Activated CD8-positive, alpha-beta memory T cell treated with anti-CD3 and anti-CD28 coated beads for 36 hours (primary cell): Measurements from ENCODE around the gene CFAP52. TPM values are rescaled to one million over a fixed set of nuclear protein-coding genes. Genes with fewer than 3 reads are reported as not detected.
"Not testable (repeated sequence)": the region's sequence is repeated elsewhere in the genome, so short reads cannot be mapped to it uniquely, and the experiment has no call there.

Experiments used
- CTCF ChIA-PET: fragments of 350-600 bp; sonication (Branson Sonifier 250); formaldehyde crosslinking; loops from one replicate; lab custom pipeline; 2021; ENCODE audit warnings: antibody characterized with exemption; lab: Charles Lee
- POLR2A ChIA-PET: fragments of 350-600 bp; sonication (Branson Sonifier 250); formaldehyde crosslinking; loops from one replicate; lab custom pipeline; 2021; ENCODE audit warnings: antibody characterized with exemption; lab: Charles Lee
- total RNA-seq, 2 experiments: library from RNA; stranded (reverse); gene quantifications; one replicate each; pipeline ENCODE4 v1.2.3, GENCODE V29; 2021

Gene CFAP52, protein sequence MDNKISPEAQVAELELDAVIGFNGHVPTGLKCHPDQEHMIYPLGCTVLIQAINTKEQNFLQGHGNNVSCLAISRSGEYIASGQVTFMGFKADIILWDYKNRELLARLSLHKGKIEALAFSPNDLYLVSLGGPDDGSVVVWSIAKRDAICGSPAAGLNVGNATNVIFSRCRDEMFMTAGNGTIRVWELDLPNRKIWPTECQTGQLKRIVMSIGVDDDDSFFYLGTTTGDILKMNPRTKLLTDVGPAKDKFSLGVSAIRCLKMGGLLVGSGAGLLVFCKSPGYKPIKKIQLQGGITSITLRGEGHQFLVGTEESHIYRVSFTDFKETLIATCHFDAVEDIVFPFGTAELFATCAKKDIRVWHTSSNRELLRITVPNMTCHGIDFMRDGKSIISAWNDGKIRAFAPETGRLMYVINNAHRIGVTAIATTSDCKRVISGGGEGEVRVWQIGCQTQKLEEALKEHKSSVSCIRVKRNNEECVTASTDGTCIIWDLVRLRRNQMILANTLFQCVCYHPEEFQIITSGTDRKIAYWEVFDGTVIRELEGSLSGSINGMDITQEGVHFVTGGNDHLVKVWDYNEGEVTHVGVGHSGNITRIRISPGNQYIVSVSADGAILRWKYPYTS
- total RNA-seq = not detected

DNA sequence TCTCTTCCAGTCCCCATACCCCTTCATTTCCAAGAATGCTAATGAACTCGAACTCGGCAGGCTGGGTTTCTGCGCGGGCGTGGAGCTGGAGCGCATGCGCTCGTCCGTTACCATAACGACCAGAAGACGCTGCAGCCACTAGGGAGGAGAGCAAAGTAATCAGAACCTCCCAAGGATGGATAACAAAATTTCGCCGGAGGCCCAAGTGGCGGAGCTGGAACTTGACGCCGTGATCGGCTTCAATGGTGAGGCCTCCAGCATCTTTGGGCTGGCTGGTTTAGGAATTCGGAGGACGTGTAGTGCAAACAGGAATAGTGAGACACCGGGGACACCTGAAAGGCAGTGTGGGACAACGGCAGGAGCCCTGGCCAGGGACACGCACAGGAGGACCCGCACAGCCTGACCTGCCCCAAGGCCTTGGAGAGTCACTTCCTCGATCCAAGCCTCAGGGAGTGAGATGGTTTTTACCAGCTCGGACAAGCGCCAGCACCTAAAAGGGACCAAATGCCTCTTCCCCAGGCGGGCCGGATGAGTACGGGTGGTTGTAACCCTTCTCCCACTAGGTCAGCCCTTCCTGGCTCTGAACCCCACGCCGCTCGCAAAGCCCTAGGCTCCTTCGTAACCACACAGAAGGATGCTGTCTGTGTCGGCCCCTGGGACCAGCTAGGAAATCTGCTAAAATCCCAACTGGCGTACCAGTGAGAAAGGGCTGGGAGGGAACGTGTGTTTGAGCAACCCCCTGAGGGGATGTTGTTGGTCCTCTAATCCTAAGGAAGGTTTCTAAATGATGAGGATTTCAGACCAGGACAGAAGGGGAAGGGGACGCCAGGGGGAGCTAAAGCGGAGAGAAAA lies at the start of gene CFAP52:
Gene CFAP52 (plus strand): TSS at position 122 of the 852 bp plus-strand sequence. CDS start 54 bp downstream, at position 176.
- CTCF ChIA-PET = interaction anchor here (0.5 to 1.9 kb wide), 6 partner anchors 72 to 669 kb away, joined by 3 to 7 read pairs (median 3); no protein-coding TSS in a partner anchor

DNA sequence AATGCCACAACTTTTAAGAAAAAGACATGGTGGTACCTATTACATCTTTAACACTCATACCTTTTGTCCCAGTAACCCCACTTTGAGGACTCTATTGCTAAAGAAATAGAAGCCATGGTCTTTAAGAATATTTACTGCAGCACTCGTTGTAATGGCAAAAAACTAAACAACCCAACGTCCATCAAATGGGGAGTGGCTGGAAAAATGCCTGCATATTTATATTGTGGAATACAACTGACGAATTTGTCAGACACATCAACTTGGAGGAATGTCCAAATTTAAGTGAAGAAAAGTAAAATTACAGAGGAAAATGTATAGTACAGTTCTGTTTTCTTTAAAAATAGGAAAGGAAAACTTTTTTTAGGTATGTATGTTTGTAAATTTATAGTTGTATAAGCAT lies 48.7 kb upstream of the CFAP52 start:
- POLR2A ChIA-PET = no interaction called here
- CTCF ChIA-PET = no interaction called here

More for the DNA sequence above, at the start of gene CFAP52:
- POLR2A ChIA-PET = no interaction called here

DNA sequence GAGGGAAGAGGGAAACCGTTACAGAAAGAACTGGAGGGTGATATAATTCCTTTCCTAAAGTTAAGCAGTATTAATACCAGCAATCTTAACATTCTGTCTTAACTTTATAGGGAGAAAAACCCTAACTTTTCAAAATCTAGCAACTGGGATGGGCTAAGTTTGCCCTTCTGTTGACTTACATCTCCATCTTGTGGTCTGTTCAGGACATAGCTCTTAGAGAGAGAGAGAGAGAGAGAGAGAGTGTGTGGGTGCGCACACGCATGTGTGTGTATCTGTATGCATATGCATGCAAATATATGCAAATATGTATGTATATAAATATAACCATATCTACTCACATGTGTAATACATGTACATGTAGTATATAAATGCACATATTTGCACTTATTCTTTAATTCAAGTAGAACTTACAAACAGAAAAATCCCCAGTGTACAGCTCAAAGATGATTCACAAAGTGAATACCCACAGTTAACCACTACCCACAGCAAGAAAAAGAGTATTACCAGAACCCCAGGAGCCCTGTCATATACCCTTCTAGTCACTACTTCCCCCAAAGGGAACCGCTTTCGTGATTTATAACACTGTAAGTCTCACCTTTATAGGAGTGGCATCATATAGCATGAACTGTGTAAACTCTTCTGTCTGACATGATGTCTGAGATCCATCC lies 47.3 kb upstream of the CFAP52 start:
- ChIA-PET POLR2A (no interaction called here), CTCF (interaction anchor here (0.6 to 1.2 kb wide), 4 partner anchors 13 to 228 kb away, joined by 3 read pairs; no protein-coding TSS in a partner anchor)

DNA sequence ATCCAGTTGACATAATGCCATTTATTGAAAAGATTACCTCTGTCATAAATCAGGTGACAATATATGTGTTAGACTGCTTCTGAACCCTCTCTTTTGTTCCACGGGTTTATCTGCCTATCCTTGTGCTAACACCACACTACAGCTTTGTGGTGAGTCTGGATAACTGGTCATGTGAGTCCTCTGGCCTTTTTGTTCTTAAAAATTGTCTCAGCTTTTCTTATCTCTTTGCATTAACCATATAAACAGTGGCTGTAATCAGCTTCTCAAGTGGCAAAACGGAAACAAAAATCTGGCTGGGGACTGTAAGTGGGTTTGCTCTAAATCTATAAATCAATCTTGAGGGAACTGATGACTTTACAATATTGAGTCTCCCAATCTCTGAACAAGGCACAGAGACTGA lies 45.4 kb upstream of the CFAP52 start:
- CTCF ChIA-PET = no interaction called here
- POLR2A ChIA-PET = no interaction called here

DNA sequence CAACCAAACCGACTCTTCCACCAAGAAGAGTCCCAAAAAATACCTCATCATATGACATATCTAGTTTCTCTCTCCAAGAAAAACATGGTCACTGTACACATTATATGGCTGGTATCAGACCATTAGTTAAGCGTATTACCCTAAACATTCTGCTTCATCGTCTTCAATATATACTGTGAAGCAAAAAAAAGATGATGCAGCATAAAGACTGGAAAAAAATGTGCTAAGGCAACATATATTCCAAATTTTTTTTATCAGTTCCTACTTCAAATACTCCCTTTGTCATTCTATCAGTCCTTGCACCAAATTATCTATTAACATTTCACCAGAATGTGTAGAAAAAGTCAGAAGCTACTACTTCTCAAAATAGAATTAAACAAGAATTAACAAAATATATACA lies 43.7 kb upstream of the CFAP52 start:
- CTCF ChIA-PET = no interaction called here
- POLR2A ChIA-PET = no interaction called here

DNA sequence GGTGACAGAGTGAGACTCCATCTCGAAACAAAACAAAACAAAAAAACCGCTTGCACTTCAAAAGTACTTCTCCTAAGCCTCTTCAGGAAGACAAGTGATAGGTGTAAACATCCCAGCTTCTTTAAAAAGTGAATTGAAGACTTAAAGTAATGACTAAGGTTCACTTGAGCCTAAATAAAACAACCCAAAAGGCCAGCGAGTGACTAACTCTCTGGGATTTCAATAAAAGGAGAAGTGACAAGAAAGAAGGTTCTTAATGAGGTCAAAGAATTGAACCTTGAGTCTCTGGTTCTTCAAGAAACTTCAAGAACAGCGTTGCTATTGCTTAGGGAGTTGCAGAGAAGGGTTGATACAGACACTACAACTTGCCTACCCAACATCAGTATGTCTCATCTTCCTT lies 43.0 kb upstream of the CFAP52 start:
- CTCF ChIA-PET = no interaction called here
- POLR2A ChIA-PET = no interaction called here

DNA sequence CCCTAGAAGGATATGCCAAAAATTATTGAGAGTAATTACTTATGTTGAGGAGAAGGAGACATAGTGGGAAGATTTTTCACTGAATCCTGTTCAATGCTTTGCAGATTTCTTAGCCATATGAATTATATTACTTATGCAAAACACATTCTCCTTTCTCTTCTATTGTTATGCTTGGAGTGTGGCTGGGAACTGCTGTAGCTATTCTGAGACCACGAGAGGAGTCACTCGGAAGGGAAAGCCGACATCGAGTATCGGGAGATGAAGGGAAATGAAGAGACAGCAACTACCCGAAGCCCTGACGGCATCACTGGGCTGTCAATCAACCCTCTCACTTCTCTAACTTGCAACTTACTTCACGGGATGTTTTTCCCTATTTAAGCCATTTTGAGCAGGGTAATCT lies 40.4 kb upstream of the CFAP52 start:
- ChIA-PET CTCF (no interaction called here), POLR2A (no interaction called here)

DNA sequence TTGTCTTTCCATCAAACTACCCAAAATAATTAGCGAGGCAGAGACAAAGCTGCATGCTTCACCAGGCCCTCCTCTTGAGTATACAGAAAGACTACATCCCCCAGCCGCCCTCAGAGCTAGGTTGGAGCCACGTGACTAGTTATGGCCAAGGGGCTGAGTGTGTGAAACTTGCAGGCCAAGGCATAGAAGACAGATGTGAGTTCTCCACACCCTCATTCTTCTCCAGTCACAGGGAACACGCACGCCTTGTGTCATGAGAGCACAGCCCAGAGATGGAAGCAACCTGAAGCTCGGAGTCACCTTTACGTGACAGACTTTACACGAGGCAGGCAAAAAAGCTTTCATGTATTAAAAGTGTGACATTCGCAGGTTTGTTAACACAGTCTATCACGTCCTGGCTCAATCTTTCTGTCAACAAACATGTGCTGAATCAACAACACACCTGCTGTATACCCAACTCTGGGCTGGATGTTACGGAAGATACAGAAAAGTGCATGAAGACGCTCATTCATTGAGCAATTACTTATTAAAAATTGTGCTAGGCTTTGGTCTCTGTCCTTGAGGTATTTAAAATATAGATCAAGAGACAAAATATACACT lies 39.2 kb upstream of the CFAP52 start:
- CTCF ChIA-PET = no interaction called here

DNA sequence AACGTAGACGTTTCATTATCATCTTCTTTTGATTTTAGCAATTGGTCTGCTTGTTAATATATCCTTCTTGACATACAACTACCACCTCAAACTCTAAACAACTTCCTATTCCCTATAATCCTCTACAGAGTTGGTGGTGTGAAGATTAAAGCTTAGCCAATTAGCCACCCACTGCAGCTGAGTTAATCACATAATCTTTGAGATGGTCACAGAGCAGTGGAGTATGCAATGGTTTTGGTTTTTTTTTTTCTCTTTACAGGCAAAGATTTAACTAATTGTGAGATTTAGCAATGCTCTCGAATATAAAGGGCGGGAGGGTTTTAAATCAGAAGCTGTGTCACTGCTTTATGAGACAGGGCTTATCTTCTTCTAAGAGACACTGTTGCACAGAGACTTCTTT lies 37.8 kb upstream of the CFAP52 start:
- ChIA-PET CTCF (no interaction called here), POLR2A (no interaction called here)

More for the DNA sequence above, 39.2 kb upstream of the CFAP52 start:
- POLR2A ChIA-PET = no interaction called here

DNA sequence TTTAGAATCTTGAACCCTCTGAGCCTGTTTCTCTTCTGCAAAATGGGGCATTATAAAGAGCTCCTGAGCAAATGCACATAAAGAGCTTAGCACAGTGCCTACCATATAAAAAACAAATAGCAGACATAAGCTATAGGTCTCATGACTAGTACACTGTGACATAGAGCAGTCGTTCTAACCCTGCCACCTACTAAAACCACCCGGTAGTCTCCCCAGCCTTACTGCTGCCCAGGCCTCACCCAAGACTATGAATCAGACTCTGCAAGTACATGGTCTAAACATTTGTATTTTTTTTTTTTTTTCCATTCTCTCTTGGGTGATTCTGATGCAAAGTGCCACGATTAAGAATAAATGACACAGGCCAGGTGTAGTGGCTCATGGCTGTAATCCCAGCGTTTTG lies 34.7 kb upstream of the CFAP52 start:
- CTCF ChIA-PET = interaction anchor here (0.5 to 0.8 kb wide), 2 partner anchors 13 to 221 kb away, joined by 3 read pairs; no protein-coding TSS in a partner anchor

DNA sequence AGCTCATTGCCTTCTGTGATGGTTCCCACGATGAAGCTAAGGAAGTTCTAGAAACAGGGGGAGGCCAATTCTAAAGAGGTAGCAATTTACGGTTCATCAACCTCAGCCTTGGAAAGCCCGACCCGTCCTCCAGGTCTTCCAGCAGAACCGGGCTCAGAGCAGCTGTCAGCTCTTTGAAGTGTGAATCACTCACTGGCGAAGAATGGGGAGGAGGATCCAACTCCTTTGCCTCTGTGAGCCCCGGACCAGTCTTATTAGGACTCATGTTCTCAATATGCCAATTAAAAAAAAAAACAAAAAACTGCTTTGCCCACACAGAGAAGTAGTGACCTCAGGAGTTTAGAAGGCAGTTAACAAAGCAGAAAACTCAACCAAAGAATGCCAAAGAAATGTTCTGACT lies 32.2 kb upstream of the CFAP52 start:
- ChIA-PET POLR2A (no interaction called here), CTCF (no interaction called here)

More for the DNA sequence above, 34.7 kb upstream of the CFAP52 start:
- POLR2A ChIA-PET = no interaction called here

DNA sequence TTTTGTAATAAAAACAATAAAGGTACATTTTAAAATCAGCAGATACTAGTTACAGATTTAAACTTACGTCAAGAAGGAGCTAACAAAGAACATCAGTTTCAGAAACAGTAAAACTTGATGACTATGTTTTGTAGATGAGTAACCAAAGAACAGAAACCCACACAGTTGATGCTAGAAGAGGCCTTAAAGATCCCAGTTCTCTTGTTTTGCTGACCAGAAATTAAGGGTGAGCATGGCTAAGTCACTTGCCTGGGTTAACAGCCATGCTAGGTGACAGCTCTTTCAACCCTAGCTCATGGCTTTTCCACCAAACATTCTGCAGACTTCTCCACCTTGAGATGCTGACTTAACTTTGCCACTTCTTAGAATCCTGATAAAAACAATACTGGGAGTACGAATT lies 27.2 kb upstream of the CFAP52 start:
- ChIA-PET CTCF (interaction anchor here (1.2 kb wide), 1 partner anchor 10 kb away, joined by 3 read pairs; no protein-coding TSS in a partner anchor), POLR2A (no interaction called here)

DNA sequence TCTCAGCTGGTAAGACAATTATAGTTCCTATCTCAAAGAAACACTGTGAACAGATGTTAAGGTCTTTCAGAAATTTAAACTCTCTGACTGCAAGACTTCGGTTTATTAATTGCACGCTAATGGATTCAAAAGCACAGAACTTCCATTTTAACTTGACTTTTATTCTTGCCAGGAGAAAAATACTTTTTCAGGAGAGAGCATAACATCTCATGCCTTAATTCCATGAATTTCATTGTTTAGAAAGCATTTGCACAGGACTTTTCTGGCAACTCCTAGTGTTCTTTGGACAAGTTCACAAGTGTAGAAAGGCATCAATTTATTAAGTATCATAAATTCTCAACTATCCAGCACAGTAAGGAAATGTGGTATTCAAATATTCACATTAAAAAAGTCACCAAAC lies 23.3 kb upstream of the CFAP52 start:
- POLR2A ChIA-PET = no interaction called here
- CTCF ChIA-PET = interaction anchor here (0.7 kb wide), 1 partner anchor 748 kb away, joined by 3 read pairs; no protein-coding TSS in a partner anchor

DNA sequence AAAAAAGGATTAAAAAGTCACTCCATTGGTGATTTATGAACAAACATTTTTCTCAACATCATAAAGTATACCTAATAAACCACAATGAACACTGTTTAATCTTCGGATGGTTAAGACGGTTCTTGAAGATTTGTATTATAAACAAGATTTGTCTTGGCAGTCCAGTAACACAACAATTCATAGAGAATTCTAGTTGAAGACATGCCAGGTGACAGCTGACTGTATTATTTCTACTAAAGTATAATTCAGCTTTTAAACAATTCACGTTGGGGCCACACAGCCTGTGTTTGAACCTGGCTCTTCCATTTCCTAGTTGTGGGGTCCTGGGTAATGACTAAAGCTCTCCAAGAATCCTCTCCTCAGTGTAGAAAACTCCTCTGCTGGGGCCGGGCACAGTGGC lies 22.8 kb upstream of the CFAP52 start:
- ChIA-PET POLR2A (no interaction called here), CTCF (no interaction called here)

DNA sequence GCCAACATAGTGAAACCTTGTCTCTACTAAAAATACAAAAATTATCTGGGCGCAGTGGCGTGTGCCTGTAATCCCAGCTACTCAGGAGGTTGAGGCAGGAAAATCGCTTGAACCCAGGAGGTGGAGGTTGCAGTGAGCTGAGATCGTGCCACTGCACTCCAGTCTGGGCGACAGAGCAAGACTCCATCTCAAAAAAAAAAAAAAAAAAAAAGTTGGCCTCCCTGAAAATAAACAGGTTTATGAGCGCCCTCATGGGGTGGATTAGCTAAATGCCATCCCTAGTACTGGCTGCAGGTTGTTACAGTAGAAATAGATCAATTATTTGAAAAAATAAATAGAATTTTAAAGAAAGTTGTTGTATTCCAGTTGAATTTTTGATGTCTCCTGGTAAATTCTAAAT lies 21.7 kb upstream of the CFAP52 start:
- POLR2A ChIA-PET = not testable (repeated sequence)
- CTCF ChIA-PET = interaction anchor here (0.6 to 1.1 kb wide), 4 partner anchors 14 to 552 kb away, joined by 3 read pairs; no protein-coding TSS in a partner anchor

DNA sequence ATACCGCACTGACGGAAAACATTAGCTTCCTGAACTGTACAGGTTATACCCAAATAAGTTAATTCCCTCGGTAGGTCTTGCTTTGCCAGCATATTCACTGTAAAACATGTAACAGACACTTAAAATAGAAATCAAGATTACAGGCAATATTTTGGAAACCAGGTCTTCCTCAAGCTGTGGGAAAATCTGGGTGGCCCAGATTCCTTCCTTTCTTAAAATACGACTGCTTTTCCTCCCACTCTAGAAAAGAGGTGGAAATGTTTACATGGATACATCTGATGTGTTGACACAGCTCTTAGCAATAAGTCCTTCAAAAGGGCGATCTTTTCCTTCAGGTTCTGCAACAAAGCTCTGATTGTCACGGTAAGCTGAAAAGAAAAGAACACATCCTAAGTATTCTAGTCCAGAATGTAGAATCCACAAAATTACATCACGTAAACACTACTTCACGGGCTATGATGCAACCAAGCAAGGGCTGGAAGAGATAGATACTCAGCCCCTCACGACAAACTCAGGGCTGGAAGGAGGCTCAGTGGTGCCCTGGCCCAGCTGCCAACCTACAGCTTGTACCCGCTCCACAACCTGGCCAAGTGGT lies 19.2 kb upstream of the CFAP52 start:
- ChIA-PET POLR2A (no interaction called here), CTCF (no interaction called here)

DNA sequence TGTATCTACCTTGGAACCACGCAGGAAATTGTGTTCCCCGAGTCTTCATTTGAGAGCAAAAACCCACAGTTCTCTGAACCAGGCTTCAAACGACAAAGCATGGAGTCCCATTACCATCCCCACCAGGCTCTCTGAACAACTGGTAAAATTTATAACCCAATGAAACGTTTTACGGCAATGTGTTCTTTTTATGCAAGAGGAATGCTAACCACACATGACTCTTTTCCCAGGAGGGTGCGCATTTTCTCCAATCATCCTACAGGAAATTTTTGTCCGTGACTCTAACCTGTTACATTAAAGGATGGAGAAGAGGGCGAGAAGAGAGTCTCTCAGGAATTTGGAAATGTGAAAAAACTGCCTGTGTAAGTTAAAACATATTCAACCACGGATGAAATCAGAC lies 18.6 kb upstream of the CFAP52 start:
- POLR2A ChIA-PET = no interaction called here

DNA sequence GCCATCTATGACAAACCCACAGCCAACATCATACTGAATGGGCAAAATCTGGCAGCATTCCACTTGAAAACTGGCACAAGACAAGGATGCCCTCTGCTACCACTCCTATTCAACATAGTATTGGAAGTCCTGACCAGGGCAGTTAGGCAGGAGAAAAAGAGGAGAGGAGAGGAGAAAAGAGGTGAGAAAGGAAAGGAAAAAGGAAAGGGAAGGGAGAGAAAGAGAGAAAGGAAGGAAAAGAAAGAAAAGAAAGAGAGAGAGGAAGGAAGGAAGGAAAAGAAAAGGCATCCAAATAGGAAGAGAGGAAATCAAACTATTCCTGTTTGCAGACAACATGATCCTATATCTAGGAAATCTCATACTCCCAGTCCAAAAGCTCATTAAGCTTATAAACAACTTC lies 12.3 kb upstream of the CFAP52 start:
- POLR2A ChIA-PET = no interaction called here
- CTCF ChIA-PET = no interaction called here

More for the DNA sequence above, 18.6 kb upstream of the CFAP52 start:
- CTCF ChIA-PET = no interaction called here
